HFFc6 (cell line): ENCODE results near the gene GIPC3. TPM values are rescaled to one million over a fixed set of nuclear protein-coding genes. Genes with fewer than 3 reads are reported as not detected.

Experiments
- DNase-seq: peaks from one replicate; pipeline ENCODE4 v3.0.0-alpha.2; 2018
- H3K27ac Mint-ChIP-seq: 2 replicates; pipeline ENCODE4 v1.8.0; 2020; ENCODE audit warnings: mild to moderate bottlenecking, mixed read lengths
- H3K27me3 Mint-ChIP-seq: 2 replicates; pipeline ENCODE4 v1.8.0; 2021; ENCODE audit warnings: mild to moderate bottlenecking, moderate library complexity, mixed read lengths; ENCODE audit not compliant: insufficient read depth
- H3K36me3 Mint-ChIP-seq: 2 replicates; pipeline ENCODE4 v1.8.0; 2021; ENCODE audit warnings: low read depth, mixed read lengths
- H3K4me1 Mint-ChIP-seq: 2 replicates; pipeline ENCODE4 v1.8.0; 2020; ENCODE audit warnings: low read depth, mixed read lengths
- H3K4me3 Mint-ChIP-seq: 2 replicates; pipeline ENCODE4 v1.8.0; 2020; ENCODE audit warnings: mild to moderate bottlenecking, moderate library complexity, mixed read lengths
- H3K9me3 Mint-ChIP-seq: 2 replicates; pipeline ENCODE4 v1.8.0; 2020; ENCODE audit warnings: mild to moderate bottlenecking, mixed read lengths
- total RNA-seq, 6 experiments: library from RNA; stranded (reverse); fragmentation: NEBNext Ultra II Directional; extraction: Animal tissue kit (Norgen Biotek cat#: 25700); gene quantifications; 2 replicates in 1 of 6; 3 replicates in 5 of 6; pipeline ENCODE4 v1.2.3, GENCODE V29; 2021
- TF ChIP-seq, protein P1 (sequence below): fragments of 200-600 bp; sonication (generic); IDR thresholded peaks from 2 replicates; pipeline ENCODE4 v1.5.0; 2021; ENCODE audit warnings: antibody characterized with exemption, mild to moderate bottlenecking

The GIPC3 gene
- total RNA-seq, 6 experiments from 2014 or later = 0.10 to 0.17 (median 0.11) TPM; not detected in 2

DNA sequence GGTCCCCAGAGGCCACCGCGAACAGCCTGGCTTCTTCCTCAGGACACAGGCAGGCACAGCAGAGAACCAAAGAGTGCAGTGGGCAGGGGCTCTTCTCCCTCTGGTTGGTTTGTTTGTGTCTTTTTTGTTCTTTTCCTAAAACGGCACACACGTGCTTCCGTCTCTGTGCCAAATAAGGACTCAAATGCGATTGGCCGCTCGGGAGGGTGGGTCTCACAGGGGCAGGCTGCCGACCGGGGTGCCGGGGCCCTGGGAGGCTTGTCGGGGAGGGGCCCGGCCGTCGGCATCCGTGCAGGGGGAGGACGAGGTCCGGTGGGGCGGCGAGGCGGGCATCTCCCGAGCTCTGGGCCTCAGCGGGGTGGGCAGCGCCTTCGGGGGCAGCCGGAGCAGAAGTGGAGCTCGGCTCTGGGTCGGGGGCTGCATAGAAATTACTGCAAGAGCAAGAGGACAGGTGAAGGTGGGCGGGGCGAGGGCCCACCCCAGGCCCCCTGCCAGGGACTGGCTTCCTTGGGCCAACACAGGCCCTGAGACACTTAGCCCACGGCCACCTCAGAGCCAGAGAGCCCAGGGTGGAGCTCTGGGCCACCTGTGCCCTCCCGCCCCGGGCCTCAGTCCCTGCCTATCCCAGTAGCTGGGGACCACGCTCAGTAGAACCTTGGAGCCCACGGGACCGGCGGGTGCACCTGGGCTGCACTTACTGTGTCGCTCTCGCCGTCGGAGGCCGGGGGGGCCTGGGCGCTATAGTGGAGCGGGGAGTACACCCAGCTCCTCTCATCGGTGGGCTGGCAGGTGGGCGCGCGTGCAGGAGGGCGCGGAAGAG, 47.7 kb downstream of the GIPC3 start:
- Mint-ChIP-seq H3K9me3 (no peaks in the 10 kb centered on the region), H3K4me1 (no peaks in the 10 kb centered on the region), H3K27ac (no peak overlapping the region), H3K36me3 (no peaks in the 10 kb centered on the region), H3K27me3 (peaks cover 10% of the 10 kb centered on the region), H3K4me3 (no peak overlapping the region; the same call in 1 of the 2 replicates)
- DNase-seq = no peak
- TF ChIP-seq, protein P1, sequence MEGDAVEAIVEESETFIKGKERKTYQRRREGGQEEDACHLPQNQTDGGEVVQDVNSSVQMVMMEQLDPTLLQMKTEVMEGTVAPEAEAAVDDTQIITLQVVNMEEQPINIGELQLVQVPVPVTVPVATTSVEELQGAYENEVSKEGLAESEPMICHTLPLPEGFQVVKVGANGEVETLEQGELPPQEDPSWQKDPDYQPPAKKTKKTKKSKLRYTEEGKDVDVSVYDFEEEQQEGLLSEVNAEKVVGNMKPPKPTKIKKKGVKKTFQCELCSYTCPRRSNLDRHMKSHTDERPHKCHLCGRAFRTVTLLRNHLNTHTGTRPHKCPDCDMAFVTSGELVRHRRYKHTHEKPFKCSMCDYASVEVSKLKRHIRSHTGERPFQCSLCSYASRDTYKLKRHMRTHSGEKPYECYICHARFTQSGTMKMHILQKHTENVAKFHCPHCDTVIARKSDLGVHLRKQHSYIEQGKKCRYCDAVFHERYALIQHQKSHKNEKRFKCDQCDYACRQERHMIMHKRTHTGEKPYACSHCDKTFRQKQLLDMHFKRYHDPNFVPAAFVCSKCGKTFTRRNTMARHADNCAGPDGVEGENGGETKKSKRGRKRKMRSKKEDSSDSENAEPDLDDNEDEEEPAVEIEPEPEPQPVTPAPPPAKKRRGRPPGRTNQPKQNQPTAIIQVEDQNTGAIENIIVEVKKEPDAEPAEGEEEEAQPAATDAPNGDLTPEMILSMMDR = no peak

DNA sequence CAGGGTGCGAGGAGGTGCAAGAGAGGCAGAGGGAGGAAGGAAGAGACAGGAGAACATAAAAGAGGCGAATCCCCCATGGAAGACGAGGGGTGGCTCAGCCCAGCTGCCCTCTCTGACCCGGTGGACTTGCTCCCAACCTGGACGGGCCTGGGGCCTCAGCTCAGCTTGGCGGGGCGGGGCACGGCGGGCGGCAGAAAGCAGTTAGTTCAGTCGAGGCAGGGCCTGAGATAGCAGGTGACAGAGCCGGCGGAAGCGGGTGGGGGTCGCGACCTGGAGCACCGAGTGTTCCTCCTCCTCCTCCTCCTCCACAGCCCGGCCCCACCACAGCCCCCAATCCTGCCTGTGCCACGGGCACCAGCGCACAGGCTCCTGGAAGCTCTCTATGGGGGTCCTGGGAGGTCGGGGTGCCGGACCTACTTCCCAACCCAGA, 48.3 kb downstream of the GIPC3 start:
- no peak for DNase-seq
- Mint-ChIP-seq H3K9me3 (no peaks in the 10 kb centered on the region), H3K27me3 (peaks cover 12% of the 10 kb centered on the region), H3K36me3 (no peaks in the 10 kb centered on the region), H3K27ac (no peak overlapping the region), H3K4me3 (no peak overlapping the region; the same call in 1 of the 2 replicates), H3K4me1 (no peaks in the 10 kb centered on the region)
- TF ChIP-seq, protein P1 = no peak

GRCh38 chr19:3634496-3635045, 49.3 kb downstream of the GIPC3 start:
- no peak for DNase-seq
- no peak overlapping the region for H3K4me3 Mint-ChIP-seq
- H3K27me3 Mint-ChIP-seq = peaks cover 12% of the 10 kb centered on the region
- H3K4me1 Mint-ChIP-seq = no peaks in the 10 kb centered on the region
- H3K9me3 Mint-ChIP-seq = no peaks in the 10 kb centered on the region
- TF ChIP-seq, protein P1 = no peak
- 0 out of 2 replicates have a peak, but pooled peaks cover 4% of the 10 kb centered on the region for H3K36me3 Mint-ChIP-seq
- no peak overlapping the region for H3K27ac Mint-ChIP-seq

GRCh38 chr19:3636506-3636905, 51.2 kb downstream of the GIPC3 start:
- no peaks in the 10 kb centered on the region for H3K9me3 Mint-ChIP-seq
- no peak overlapping the region for H3K4me3 Mint-ChIP-seq

GRCh38 chr19:3636962-3637361, 51.7 kb downstream of the GIPC3 start:
- DNase-seq = no peak
- 0 out of 2 replicates have a peak, but pooled peaks cover 9% of the 10 kb centered on the region for H3K36me3 Mint-ChIP-seq
- H3K4me1 Mint-ChIP-seq = no peaks in the 10 kb centered on the region
- H3K27ac Mint-ChIP-seq = no peak overlapping the region
- H3K27me3 Mint-ChIP-seq = peaks cover 7% of the 10 kb centered on the region
- H3K4me3 Mint-ChIP-seq = no peak overlapping the region
- H3K9me3 Mint-ChIP-seq = no peaks in the 10 kb centered on the region
- TF ChIP-seq, protein P1 = no peak

More at GRCh38 chr19:3636506-3636905, 51.2 kb downstream of the GIPC3 start:
- H3K4me1 Mint-ChIP-seq = no peaks in the 10 kb centered on the region
- TF ChIP-seq, protein P1 = no peak
- H3K27me3 Mint-ChIP-seq = peaks cover 10% of the 10 kb centered on the region
- H3K27ac Mint-ChIP-seq = no peak overlapping the region
- no peak for DNase-seq
- 0 out of 2 replicates have a peak, but pooled peaks cover 9% of the 10 kb centered on the region for H3K36me3 Mint-ChIP-seq
